HG02870 (cell line): ENCODE data around the gene C11orf21.

ENCODE experiments used
- ATAC-seq: cut with Tn5 transposase; IDR thresholded peaks from one replicate; pipeline ENCODE4 v1.9.1; 2021; ENCODE audit warnings: mild to moderate bottlenecking, moderate library complexity; ENCODE audit not compliant: unreplicated experiment

Gene C11orf21

GRCh38 chr11:2273311-2273710, 28.4 kb downstream of the C11orf21 start:
- ATAC-seq = no peak

- no peak for ATAC-seq
Measured at GRCh38 chr11:2272946-2273280, 28.8 kb downstream of the C11orf21 start.

- ATAC-seq = no peak
Measured at GRCh38 chr11:2272228-2272945, 29.3 kb downstream of the C11orf21 start.

GRCh38 chr11:2271327-2272227, 30.1 kb downstream of the C11orf21 start:
- no peak for ATAC-seq

- ATAC-seq = no peak
Measured at GRCh38 chr11:2271077-2271326, 30.7 kb downstream of the C11orf21 start.

- no peak for ATAC-seq
Measured at GRCh38 chr11:2270322-2271076, 31.2 kb downstream of the C11orf21 start, which contains the start of gene ASCL2. Gene ASCL2 (minus strand): TSS chr11:2270588. CDS start chr11:2270332, 256 bp downstream.

- ATAC-seq = no peak
Measured at GRCh38 chr11:2269601-2270321, 32.0 kb downstream of the C11orf21 start.

- ATAC-seq = no peak
Measured at GRCh38 chr11:2268729-2269600, 32.8 kb downstream of the C11orf21 start.

GRCh38 chr11:2267851-2268728, 33.6 kb downstream of the C11orf21 start:
- ATAC-seq = no peak

- no peak for ATAC-seq
Measured at GRCh38 chr11:2267306-2267850, 34.3 kb downstream of the C11orf21 start.

GRCh38 chr11:2266586-2267305, 35.0 kb downstream of the C11orf21 start:
- no peak for ATAC-seq

GRCh38 chr11:2265854-2266585, 35.7 kb downstream of the C11orf21 start:
- no peak for ATAC-seq

GRCh38 chr11:2265396-2265795, 36.3 kb downstream of the C11orf21 start:
- no peak for ATAC-seq

- ATAC-seq = no peak
Measured at GRCh38 chr11:2264366-2265053, 37.2 kb downstream of the C11orf21 start.

- no peak for ATAC-seq
Measured at GRCh38 chr11:2263724-2264360, 37.9 kb downstream of the C11orf21 start.

GRCh38 chr11:2263071-2263565, 38.6 kb downstream of the C11orf21 start:
- no peak for ATAC-seq
